Kidney epithelial cell (primary cell): Measurements from ENCODE around the gene HOXD9. TPM values are rescaled to one million over a fixed set of nuclear protein-coding genes. Genes with fewer than 3 reads are reported as not detected.

Experiments
- DNase-seq: peaks from one replicate; pipeline ENCODE4 v3.0.0-alpha.2; 2010; ENCODE audit warnings: low read depth
- H3K27me3 ChIP-seq: 2 replicates; pipeline ENCODE4 v1.6.0; 2011; ENCODE audit warnings: low read length; ENCODE audit not compliant: control insufficient read depth, insufficient read depth
- H3K36me3 ChIP-seq: 2 replicates; pipeline ENCODE4 v1.5.1; 2011; ENCODE audit warnings: low read length; ENCODE audit not compliant: control insufficient read depth, insufficient read depth
- H3K4me3 ChIP-seq: 2 replicates; pipeline ENCODE4 v1.5.1; 2011; ENCODE audit warnings: low read depth, mild to moderate bottlenecking, control low read depth, low read length
- CTCF ChIP-seq: IDR thresholded peaks from 2 replicates; pipeline ENCODE4 v1.5.1; 2011; ENCODE audit warnings: mild to moderate bottlenecking, moderate library complexity, low read length, control low read depth, inconsistent platforms; ENCODE audit not compliant: insufficient read depth, poor library complexity, severe bottlenecking
- total RNA-seq: library from RNA; depleted of rRNA; stranded (reverse); fragments of >200 nt; gene quantifications from 2 replicates; pipeline ENCODE4 v1.2.3, GENCODE V29; 2015

The HOXD9 gene
- total RNA-seq, 1 donor from 2014 or later = 12.2 TPM

GRCh38 chr2:176100547-176101140 lies 21.9 kb upstream of the HOXD9 start:
- Histone ChIP-seq H3K4me3 (no peak overlapping the region), H3K27me3 (peaks cover 61% of the 10 kb centered on the region), H3K36me3 (no peaks in the 10 kb centered on the region)
- TF ChIP-seq CTCF = no peak
- no peak for DNase-seq

- Histone ChIP-seq H3K36me3 (no peaks in the 10 kb centered on the region), H3K4me3 (no peak overlapping the region), H3K27me3 (peaks cover 59% of the 10 kb centered on the region)
- TF ChIP-seq CTCF = no peak
- DNase-seq = no peak
Observed at GRCh38 chr2:176101216-176101830, 21.2 kb upstream of the HOXD9 start.

- Histone ChIP-seq H3K4me3 (no peak overlapping the region), H3K36me3 (no peaks in the 10 kb centered on the region), H3K27me3 (peaks cover 54% of the 10 kb centered on the region)
- no peak for DNase-seq
- TF ChIP-seq CTCF = no peak
Observed at GRCh38 chr2:176101842-176102241, 20.7 kb upstream of the HOXD9 start.

GRCh38 chr2:176102309-176102866 lies 20.1 kb upstream of the HOXD9 start:
- H3K36me3 ChIP-seq = no peaks in the 10 kb centered on the region
- no peak for TF ChIP-seq CTCF
- no peak for DNase-seq
- peaks cover 51% of the 10 kb centered on the region for H3K27me3 ChIP-seq
- H3K4me3 ChIP-seq = no peak overlapping the region

GRCh38 chr2:176103194-176103593 lies 19.3 kb upstream of the HOXD9 start:
- H3K4me3 ChIP-seq = no peak overlapping the region

More at GRCh38 chr2:176103194-176103593, 19.3 kb upstream of the HOXD9 start:
- TF ChIP-seq CTCF = no peak
- Histone ChIP-seq H3K27me3 (peaks cover 43% of the 10 kb centered on the region), H3K36me3 (no peaks in the 10 kb centered on the region)
- no peak for DNase-seq
